Measurements from ENCODE around the gene STXBP4.

- TF ChIP-seq CTCF (IDR thresholded peaks at IDR 0.05; ENCODE audit: low read length) (no peak), EZH2 (IDR thresholded peaks at IDR 0.05; ENCODE audit: borderline replicate concordance, low read length) (no peak)
Measured at GRCh38 chr17:55040611-55041010, 72.0 kb downstream of the STXBP4 start.

All from OCI-LY1 (cell line).